Measurements from ENCODE around the gene NDUFA13.
A peak's percentile ranks its signal among the peaks of the same experiment; 100 is the strongest.

The NDUFA13 gene

DNA sequence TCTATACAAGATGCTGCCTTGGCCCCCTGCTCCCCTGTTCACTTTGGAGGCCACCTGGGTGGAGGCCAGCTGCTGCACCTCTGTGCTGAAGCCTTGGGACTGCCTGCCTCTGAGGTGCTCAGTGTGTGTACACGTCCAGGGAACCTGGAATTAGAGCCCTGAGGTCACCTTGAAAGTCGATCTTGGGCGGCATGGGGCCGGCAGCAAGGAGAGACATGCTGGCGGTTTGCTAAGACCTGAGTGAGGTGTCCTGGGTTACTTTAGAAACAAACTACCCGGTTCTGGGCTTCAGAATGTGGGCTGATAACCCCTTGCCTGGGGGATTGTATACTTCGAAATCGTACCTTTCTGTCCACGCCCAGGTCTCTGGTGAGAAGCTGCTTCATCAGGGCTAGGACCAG, 26.2 kb upstream of the NDUFA13 start:
- DNase-seq, result no peak

DNA sequence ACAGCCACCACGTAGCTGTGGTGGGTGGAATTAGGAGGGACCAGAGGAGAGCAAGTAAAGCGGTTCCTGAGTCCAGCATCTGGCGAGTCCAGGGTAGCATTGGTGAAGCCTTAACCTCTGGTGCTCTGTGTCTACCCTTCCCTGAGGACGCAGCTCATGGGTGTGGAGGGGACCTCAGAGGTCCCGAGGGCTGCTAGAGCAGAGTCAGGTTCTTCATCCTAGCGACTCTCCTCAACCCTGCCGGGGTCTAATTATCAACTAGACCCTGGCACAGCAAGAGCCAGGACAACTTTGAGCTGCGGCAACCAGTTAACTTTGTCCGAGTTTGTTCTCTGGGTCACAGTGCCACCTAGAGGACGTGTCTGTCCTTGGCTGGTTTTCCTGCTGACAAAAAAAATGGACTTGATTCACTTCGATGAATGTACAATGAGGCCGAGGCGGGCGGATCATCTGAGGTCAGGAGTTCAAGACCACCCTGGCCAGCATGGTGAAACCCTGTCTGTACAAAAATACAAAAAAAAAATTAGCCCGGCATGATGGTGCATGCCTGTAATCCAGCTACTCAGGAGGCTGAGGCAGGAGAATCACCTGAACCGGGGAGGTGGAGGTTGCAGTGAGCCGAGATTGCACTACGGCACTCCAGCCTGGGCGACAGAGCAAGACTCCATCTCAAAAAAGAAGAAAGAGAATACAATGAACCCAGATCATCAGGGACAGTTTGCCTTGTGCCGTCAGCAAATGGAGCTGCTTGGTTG, 25.6 kb upstream of the NDUFA13 start:
- peak; percentile 84 for DNase-seq

DNA sequence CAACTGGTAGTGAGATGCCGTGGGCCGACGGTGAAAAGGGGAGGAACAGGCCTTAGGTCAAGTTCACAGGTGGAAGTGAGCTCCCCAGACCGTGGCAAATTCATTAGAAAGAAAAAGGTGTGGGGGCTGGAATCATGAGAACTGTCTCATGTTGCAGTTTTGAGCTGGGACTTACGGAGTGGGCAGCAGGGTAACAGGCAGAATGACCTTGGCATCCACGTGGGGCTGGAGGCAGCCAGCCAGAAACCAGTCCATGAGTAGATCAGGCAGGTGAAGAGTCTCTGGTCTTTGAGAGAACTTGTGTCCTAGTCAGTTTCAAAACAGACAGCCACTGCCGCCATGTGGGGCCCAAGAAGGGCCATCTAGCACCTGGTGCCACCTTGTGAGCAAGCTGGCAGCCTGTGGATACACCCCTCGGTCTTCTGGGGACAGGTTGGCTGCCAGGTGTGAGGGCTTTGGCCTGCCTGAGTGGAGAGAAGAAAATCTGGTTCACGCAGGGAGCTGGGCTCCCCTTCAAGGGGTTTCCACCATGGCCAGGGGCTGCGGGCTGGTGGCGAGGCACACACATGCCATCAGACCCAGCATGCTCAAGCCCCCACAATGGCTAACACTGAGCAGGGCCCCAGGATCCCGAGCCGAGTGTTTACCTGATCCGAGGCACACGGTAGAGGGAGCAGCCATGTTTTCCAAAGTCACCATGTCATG, 24.6 kb upstream of the NDUFA13 start:
- DNase-seq, result no peak

DNA sequence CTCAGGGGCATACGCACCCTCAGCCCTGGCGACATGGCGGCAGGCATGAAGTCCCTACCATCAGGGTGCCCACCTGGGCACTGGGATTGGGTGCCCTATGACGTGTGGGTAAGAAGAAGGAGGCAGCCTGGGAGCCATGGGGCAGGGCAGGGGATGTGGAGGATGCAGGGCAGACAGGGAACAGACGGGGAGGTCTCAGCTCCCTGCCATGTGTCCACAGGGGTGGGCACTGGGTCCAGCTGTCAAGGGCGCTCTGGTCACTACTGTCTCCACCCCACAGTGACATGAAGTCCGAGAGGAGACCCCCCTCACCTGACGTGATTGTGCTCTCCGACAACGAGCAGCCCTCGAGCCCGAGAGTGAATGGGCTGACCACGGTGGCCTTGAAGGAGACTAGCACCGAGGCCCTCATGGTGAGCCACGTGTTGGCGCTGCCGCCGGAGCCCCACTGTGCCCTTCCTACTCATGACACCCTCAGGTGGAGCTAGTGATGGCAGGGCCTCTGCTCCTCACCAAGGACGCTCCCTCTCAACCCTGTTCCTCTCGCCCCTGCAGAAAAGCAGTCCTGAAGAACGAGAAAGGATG, 23.9 kb upstream of the NDUFA13 start:
- DNase-seq, result no peak

DNA sequence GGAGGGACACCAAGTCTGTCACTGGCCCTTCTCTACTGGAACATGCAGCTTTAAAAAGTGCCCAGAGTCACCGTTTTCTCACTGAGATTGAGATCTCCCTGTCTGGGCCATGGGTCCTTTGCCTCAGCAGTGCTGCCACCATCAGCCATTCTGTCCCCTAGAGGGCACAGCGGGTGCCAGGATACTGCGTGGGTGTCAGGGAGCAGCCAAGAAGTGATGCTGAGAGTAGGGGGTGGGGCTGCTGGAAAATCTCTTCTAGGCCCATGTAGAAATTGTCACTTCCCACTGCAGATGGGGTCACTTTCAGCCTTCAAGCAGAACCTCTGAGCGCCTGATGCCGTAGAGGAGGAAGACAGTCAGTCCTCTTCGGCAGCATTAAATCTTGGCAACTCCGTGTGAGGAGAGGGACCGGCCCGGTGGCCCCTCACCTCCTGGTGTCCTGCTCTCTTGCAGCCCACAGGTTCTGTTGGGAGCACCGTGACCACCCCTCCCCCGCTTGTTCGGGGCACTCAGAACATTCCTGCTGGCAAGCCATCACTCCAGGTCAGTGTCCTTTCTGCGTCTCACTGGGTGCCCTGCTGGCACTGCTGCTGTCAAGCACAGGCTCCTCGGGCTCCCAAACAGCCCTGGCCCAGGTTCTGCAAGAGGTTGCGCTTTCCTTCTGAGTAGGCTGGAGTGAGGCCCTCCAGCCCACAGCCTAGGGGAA, 22.0 kb upstream of the NDUFA13 start:
- no peak for DNase-seq

- DNase-seq, result no peak
These were observed 20.1 kb upstream of the NDUFA13 start for GRCh38 chr19:19495614-19496603.

DNA sequence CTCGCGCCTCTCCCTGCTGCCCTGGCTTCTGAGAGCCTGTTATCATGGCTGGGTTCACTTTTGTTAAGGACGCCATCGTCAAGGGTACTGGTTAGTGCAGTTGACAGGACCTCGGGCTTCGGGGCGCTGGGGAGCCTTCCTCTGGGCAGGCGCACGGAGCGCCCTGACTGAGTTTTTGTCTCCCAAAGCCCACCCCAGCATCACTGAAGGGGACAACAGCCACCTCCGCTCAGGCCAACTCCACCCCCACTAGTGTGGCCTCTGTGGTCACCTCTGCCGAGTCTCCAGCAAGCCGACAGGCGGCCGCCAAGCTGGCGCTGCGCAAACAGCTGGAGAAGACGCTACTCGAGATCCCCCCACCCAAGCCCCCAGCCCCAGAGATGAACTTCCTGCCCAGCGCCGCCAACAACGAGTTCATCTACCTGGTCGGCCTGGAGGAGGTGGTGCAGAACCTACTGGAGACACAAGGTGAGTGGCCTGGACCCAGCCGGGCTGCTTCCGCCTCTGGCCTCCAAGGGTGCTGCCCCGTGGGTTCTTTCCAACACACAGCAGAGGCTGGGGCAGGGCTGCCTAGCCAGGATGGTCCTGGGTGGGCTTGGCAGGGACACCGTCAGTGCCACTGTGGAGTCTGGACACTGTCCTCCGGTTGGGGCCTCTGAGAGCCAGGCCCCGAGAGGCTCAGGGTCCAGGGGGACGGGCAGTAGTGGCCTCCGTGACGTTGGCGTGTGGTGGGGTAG, 17.6 kb upstream of the NDUFA13 start:
- DNase-seq, result no peak

- DNase-seq, result no peak
These were observed 16.6 kb upstream of the NDUFA13 start for GRCh38 chr19:19499272-19499995.

GRCh38 chr19:19500975-19501644, 14.9 kb upstream of the NDUFA13 start:
- DNase-seq, result no peak

GRCh38 chr19:19501798-19502197, 14.2 kb upstream of the NDUFA13 start:
- DNase-seq, result no peak

DNA sequence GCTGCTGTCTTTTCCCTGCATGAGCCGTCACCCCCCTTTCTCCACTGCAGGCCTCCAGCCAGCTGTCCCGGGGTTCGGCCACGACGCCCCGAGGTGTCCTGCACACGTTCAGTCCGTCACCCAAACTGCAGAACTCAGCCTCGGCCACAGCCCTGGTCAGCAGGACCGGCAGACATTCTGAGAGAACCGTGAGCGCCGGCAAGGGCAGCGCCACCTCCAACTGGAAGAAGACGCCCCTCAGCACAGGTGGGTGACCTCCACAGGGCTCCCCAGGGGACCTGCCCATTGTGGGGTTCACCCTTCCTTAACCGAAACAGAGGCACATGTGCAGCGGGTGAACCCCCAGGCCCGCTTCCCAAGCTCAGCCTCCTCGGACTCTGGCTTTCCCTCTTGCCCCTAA, 13.7 kb upstream of the NDUFA13 start:
- no peak for DNase-seq

DNA sequence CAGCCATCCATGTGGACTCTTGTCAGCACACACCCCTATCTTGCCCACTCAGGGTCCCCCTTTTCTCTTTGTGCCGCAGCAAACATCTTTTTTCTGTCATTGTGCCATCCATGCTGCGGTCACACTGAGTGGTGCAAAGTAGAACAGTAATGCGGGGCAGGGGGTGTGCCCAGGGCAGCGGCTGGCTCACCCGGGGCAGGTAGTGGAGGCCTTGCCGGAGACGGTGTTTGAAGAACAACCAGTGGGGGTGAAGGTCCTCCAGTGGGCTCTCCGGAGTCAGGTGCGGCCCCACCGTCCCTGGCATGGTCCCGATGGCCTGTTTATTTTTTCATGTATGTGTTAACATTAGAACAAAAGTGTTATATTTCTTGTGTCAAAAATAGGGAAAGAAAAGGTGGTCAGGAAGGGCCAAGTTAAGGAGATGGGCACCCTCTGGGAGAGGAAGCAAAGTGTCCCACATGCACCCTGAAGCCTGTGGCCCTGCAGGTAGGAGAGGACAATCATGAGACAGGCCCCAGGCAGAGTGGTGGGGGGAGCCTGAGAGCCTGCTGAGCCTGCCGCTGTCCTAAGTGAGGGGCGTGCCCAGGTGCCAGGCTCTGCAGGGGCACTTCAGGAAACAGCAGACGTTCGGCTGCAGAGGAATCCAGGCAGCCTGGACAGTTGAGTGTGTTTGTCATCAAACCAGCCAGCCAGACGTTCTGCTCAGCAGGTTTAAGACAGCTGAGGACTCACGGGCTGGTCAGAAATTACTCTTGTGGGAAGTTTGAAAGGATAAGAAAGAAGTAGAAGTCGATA, 13.0 kb upstream of the NDUFA13 start:
- no peak for DNase-seq

- DNase-seq, result no peak
These were observed 11.0 kb upstream of the NDUFA13 start for GRCh38 chr19:19504754-19505668.

DNA sequence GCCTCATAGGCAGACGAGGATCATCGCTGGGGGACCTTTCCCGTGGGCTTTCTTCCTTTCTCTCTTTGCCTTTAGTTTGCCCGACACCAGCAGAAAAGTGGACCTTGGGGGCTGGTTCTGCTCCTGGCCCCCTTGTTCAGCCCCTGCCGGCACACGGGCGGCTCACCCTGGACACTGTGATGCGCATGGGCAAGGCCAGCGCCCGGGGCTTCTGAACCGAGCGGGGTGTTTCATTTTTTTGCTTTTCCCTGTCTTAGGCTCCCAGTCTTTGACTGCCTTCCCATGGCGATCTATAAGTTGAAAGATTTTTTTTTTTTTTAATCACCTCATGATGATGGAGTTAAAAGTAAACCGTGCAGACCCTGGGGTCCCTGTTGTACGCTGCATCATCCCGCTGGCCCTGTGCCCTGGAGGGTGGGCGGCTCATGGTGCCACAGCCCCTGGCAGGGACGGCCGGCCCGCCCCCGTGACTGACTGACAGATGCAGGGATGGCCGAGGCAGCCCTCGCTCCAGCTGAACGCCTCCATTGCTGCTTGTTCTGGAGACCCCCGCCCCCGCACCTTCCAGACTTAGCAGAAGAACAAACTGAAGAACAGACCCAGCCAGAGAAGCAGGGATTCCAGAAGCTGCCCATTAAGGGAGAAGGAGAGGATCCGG, 10.2 kb upstream of the NDUFA13 start:
- DNase-seq, result no peak

DNA sequence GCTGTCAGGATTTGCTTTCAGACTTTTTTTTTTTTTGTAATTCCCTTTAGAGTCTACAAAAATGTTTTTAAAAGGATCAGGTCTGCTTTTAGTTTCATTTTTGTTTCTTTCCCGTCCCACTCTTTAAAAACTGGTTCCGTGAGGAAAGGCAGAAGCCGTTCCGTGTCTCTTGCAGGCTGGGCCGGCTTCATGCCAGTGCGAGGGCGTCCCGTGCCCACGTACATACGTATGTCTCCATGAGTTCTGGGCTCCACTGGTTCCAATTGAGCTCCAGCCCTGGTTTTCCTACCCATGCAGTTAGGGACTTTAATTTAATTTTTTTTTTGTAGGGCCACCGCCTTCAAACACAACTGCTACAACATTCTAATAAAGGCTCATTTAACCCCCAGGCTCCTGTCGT, 9.4 kb upstream of the NDUFA13 start:
- DNase-seq, result no peak

DNA sequence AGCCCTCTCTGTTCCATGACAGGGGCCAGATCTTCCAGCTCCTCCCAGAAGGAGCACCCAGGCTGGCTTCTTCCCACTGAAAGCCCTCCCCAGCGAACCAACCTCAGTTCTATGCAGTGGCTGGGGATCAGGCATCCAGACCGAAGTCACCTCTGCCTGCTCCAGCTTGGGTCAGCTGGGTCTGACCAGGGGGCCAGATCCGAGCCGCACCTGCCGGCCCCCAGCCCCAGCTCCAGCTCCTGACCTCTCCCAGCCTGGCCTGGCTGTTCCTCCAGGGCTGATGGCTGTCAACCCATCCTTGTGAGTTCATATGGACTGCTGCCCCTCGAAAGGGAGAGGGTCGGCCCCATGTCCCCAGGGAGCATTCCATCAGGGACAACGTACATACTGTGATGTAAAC, 8.7 kb upstream of the NDUFA13 start:
- no peak for DNase-seq

- no peak for DNase-seq
These were observed 7.8 kb upstream of the NDUFA13 start for GRCh38 chr19:19508217-19508616.

Measured in fibroblast of skin of scalp (primary cell).